LNCaP clone FGC (cell line): ENCODE data around the gene LYRM4.

Source experiments
- DNase-seq: peaks from one replicate; pipeline ENCODE4 v3.0.0-alpha.2; 2011; ENCODE audit warnings: low read depth
- H3K4me3 ChIP-seq: 2 replicates; pipeline ENCODE4 v1.5.1; 2011; ENCODE audit warnings: mild to moderate bottlenecking, low read depth, low read length, control low read depth
- CTCF ChIP-seq: IDR thresholded peaks from 2 replicates; pipeline ENCODE4 v1.5.1; 2012; ENCODE audit warnings: mild to moderate bottlenecking; ENCODE audit not compliant: control insufficient read depth, insufficient read depth; ENCODE audit errors: extremely low read depth

Gene LYRM4

GRCh38 chr6:5220443-5220842, 40.3 kb downstream of the LYRM4 start:
- no peak for DNase-seq
- no peak for TF ChIP-seq CTCF
- no peak overlapping the region for H3K4me3 ChIP-seq

- H3K4me3 ChIP-seq = no peak overlapping the region
- no peak for DNase-seq
- no peak for TF ChIP-seq CTCF
Measured at GRCh38 chr6:5219011-5219691, 41.6 kb downstream of the LYRM4 start.

GRCh38 chr6:5217356-5217755, 43.4 kb downstream of the LYRM4 start:
- no peak overlapping the region for H3K4me3 ChIP-seq
- no peak for TF ChIP-seq CTCF
- no peak for DNase-seq

- no peak for DNase-seq
- TF ChIP-seq CTCF = no peak
- no peak overlapping the region for H3K4me3 ChIP-seq
Measured at GRCh38 chr6:5215799-5216198, 45.0 kb downstream of the LYRM4 start.

- H3K4me3 ChIP-seq = no peak overlapping the region
- TF ChIP-seq CTCF = no peak
- DNase-seq = no peak
Measured at GRCh38 chr6:5215159-5215558, 45.6 kb downstream of the LYRM4 start.

GRCh38 chr6:5214570-5215052, 46.1 kb downstream of the LYRM4 start:
- DNase-seq = no peak
- H3K4me3 ChIP-seq = no peak overlapping the region
- TF ChIP-seq CTCF = peak; percentile 85

GRCh38 chr6:5213836-5214235, 46.9 kb downstream of the LYRM4 start:
- no peak overlapping the region for H3K4me3 ChIP-seq
- no peak for DNase-seq

More at GRCh38 chr6:5213836-5214235, 46.9 kb downstream of the LYRM4 start:
- TF ChIP-seq CTCF = no peak
